ENCODE data around the gene CNOT1. TPM values are rescaled to one million over a fixed set of nuclear protein-coding genes. Genes with fewer than 3 reads are reported as not detected.
A peak's percentile ranks its signal among the peaks of the same experiment; 100 is the strongest.

The CNOT1 gene
- total RNA-seq, 1 experiment from 2014 or later: 299 TPM

DNA sequence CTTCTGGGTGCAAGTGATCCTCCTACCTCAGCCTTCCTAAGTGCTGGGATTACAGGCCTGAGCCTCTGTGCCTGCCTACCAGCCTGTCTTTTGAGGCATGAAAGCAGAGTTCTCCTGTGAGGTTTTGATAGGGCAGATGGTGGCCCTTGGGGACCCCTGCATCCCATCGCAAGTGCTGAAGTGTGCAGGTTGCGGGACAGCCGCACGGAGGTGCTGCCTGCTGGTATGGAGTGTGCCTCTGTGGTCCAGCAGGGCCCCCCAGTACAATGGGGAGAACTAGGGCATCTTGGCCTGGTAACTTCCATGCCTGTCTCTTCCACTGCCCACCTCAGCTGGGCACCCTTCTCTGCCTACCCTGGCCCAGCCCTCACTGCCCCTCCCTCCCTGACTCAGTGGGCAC is 139.6 kb downstream of the CNOT1 start:
- intact Hi-C loops (cut with micrococcal nuclease; ENCODE audit: unreplicated experiment): loop anchor here (10.0 kb wide), 1 partner anchor 365 kb away; the partner anchor contains the start of gene CFAP20
- no peak for DNase-seq
- no peak for TF ChIP-seq CTCF (IDR thresholded peaks at IDR 0.05; ENCODE audit: unreplicated experiment)
- no TSS peak for BruUV-seq (replicated peaks)
- Mint-ChIP-seq H3K27ac (ENCODE audit: unreplicated experiment) (no peak overlapping the region), H3K9me3 (ENCODE audit: low read depth, unreplicated experiment) (no peaks in the 10 kb centered on the region), H3K4me3 (ENCODE audit: low read depth, unreplicated experiment) (no peak overlapping the region), H3K27me3 (ENCODE audit: unreplicated experiment) (peaks cover 67% of the 10 kb centered on the region), H3K4me1 (ENCODE audit: low read depth, unreplicated experiment) (peaks cover under 1% of the 10 kb centered on the region), H3K36me3 (ENCODE audit: insufficient read depth, unreplicated experiment) (peaks cover 8% of the 10 kb centered on the region)
- CTCF ChIA-PET: no interaction called here

DNA sequence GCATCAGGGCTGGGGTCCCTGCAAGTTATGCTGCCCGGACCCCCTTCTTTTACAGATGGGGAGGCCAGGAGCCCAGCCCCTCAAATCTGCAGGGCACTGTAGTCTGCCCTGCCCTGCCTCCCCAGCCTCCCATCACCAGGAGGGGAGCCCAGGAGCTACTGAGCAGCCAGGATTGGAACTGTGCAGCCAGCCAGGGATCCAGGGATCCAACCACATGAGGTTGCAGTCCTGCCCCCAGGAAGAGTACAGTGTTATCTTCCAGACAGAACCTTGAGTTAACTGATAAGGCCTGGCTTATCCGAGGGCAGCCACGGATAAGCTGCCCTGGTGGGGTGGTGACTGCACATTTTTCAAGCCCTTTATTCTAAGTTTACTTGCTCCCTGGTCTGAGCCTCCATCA is 141.1 kb downstream of the CNOT1 start:
- DNase-seq: no peak
- H3K4me1 Mint-ChIP-seq (ENCODE audit: low read depth, unreplicated experiment): no peaks in the 10 kb centered on the region
- H3K27me3 Mint-ChIP-seq (ENCODE audit: unreplicated experiment): peaks cover 57% of the 10 kb centered on the region
- TF ChIP-seq CTCF (IDR thresholded peaks at IDR 0.05; ENCODE audit: unreplicated experiment): no peak
- H3K27ac Mint-ChIP-seq (ENCODE audit: unreplicated experiment): no peak overlapping the region
- H3K36me3 Mint-ChIP-seq (ENCODE audit: insufficient read depth, unreplicated experiment): peaks cover 6% of the 10 kb centered on the region
- BruUV-seq (replicated peaks): no TSS peak
- H3K4me3 Mint-ChIP-seq (ENCODE audit: low read depth, unreplicated experiment): no peak overlapping the region
- H3K9me3 Mint-ChIP-seq (ENCODE audit: low read depth, unreplicated experiment): no peaks in the 10 kb centered on the region
- intact Hi-C loops (cut with micrococcal nuclease; ENCODE audit: unreplicated experiment): no loop called here
- CTCF ChIA-PET: interaction anchor here (1.2 to 2.3 kb wide), 4 partner anchors 139 to 188 kb away, joined by 3 to 56 read pairs (median 5); no protein-coding TSS in a partner anchor

GRCh38 chr16:58487566-58488351 is 141.9 kb downstream of the CNOT1 start:
- CTCF ChIA-PET: interaction anchor here (0.6 to 2.3 kb wide), 12 partner anchors 12 to 358 kb away, joined by 3 to 56 read pairs (median 3); partner anchors contain the start of genes CFAP20, GINS3 and NDRG4
- DNase-seq: peak; percentile 90
- peak; percentile 86 for TF ChIP-seq CTCF (IDR thresholded peaks at IDR 0.05; ENCODE audit: unreplicated experiment)
- no peak overlapping the region for H3K27ac Mint-ChIP-seq (ENCODE audit: unreplicated experiment)
- peaks cover 3% of the 10 kb centered on the region for H3K36me3 Mint-ChIP-seq (ENCODE audit: insufficient read depth, unreplicated experiment)
- no peak overlapping the region for H3K4me3 Mint-ChIP-seq (ENCODE audit: low read depth, unreplicated experiment)
- BruUV-seq (replicated peaks): no TSS peak
- no peaks in the 10 kb centered on the region for H3K9me3 Mint-ChIP-seq (ENCODE audit: low read depth, unreplicated experiment)
- no peaks in the 10 kb centered on the region for H3K4me1 Mint-ChIP-seq (ENCODE audit: low read depth, unreplicated experiment)
- H3K27me3 Mint-ChIP-seq (ENCODE audit: unreplicated experiment): peaks cover 57% of the 10 kb centered on the region
- intact Hi-C loops (cut with micrococcal nuclease; ENCODE audit: unreplicated experiment): loop anchor here (1.0 kb wide), 1 partner anchor 151 kb away; no protein-coding TSS in a partner anchor

DNA sequence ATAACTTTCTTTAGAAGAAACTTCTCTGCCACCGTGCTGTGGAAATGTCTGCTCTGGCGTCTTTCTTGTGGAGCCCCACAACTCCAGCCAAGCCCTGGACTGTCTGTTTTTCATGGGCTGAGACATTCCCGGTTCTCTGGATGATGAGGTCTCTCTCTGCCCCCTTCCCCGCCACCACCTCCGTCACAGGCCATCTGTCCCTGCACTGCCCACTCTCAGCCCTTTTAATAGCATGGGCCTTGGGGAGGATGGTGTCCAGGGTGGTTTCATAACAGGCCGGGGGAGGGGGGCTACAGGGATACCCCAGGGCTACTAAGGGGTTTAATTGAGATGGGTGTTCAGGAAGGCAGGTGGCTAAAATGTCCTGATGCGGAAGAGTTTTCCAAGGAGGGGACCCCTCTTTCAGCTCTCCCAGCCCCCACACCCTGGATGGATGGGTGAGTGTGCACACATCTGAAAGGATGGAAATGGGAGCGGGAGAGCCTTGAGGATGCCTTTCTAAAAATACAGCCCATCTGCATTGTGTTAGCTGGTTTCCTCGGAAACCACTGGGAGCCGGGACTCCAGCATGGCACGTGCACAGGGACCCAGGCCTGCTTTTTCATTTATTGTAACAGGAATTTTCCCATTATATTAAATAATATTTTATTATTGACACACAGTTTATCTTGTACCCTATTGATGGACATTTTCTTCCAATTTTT is 144.3 kb downstream of the CNOT1 start:
- no peaks in the 10 kb centered on the region for H3K4me1 Mint-ChIP-seq (ENCODE audit: low read depth, unreplicated experiment)
- H3K27ac Mint-ChIP-seq (ENCODE audit: unreplicated experiment): no peak overlapping the region
- no peaks in the 10 kb centered on the region for H3K36me3 Mint-ChIP-seq (ENCODE audit: insufficient read depth, unreplicated experiment)
- H3K9me3 Mint-ChIP-seq (ENCODE audit: low read depth, unreplicated experiment): no peaks in the 10 kb centered on the region
- BruUV-seq (replicated peaks): no TSS peak
- no peak for TF ChIP-seq CTCF (IDR thresholded peaks at IDR 0.05; ENCODE audit: unreplicated experiment)
- CTCF ChIA-PET: interaction anchor here (1.1 to 1.3 kb wide), 2 partner anchors 11 to 148 kb away, joined by 3 to 5 read pairs; no protein-coding TSS in a partner anchor
- intact Hi-C loops (cut with micrococcal nuclease; ENCODE audit: unreplicated experiment): no loop called here
- no peak overlapping the region for H3K4me3 Mint-ChIP-seq (ENCODE audit: low read depth, unreplicated experiment)
- H3K27me3 Mint-ChIP-seq (ENCODE audit: unreplicated experiment): peaks cover 66% of the 10 kb centered on the region
- DNase-seq: no peak

Data from Calu3 (cell line).